ENCODE measurements around the gene BABAM2. TPM values are rescaled to one million over a fixed set of nuclear protein-coding genes. Genes with fewer than 3 reads are reported as not detected.

Gene BABAM2
- total and polyA plus RNA-seq, 9 of the 15 experiments (the other 6 are each of a cell fraction or from before 2014, with no cell fraction given) = 10.9 to 37.4 (median 25.6) TPM

DNA sequence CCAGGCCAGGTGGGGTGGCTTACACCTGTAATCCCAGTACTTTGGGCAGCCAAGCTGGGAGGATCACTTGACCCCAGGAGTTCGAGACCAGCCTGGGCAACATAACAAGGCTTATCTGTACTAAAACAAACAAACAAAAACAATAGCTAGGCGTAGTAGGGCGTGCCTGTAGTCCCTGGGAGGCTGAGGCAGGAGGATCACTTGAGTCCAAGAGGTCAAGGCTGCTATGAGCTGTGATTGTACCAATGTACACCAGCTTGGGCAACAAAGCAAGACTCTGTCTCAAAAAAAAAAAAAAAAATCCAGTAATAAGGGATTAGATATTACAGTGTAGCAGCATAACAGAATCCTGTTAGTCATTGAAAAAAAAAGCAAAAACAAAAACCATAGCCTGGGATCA is 279.0 kb downstream of the BABAM2 start:
- POLR2A ChIA-PET = no interaction called here
- intact Hi-C loops (cut with micrococcal nuclease) (no loop called here), in situ Hi-C loops (cut with MboI) (loop anchor here (10.0 kb wide), 1 partner anchor 235 kb away; no protein-coding TSS in a partner anchor)
- Histone ChIP-seq H3K9ac (ENCODE audit: insufficient read depth in 1 of 2, low read depth in 2 of 2, low read length in 2 of 2) (no peak overlapping the region), H4K20me1 (replicated peaks; ENCODE audit: control insufficient read depth, insufficient read depth, low read length) (no peaks in the 10 kb centered on the region), H3K4me1 (replicated peaks in 1 of 2; ENCODE audit: control insufficient read depth in 2 of 2, insufficient read depth in 2 of 2, low read length in 2 of 2) (no peaks in the 10 kb centered on the region), H3K27me3 (ENCODE audit: control insufficient read depth in 2 of 2, insufficient read depth in 2 of 2, low read length in 2 of 2) (no peaks in the 10 kb centered on the region), H3K4me3 (no peak overlapping the region), H3K9me3 (replicated peaks; ENCODE audit: control insufficient read depth, insufficient read depth, low read depth, low read length) (no peaks in the 10 kb centered on the region), H3K9me1 (ENCODE audit: control insufficient read depth, insufficient read depth, low read length) (no peaks in the 10 kb centered on the region), H3K36me3 (ENCODE audit: control insufficient read depth, insufficient read depth, low read length) (no peaks in the 10 kb centered on the region), H3K27ac (ENCODE audit: extremely low read depth, low read depth, low read length) (no peak overlapping the region), H3K4me2 (ENCODE audit: insufficient read depth, low read length) (no peak overlapping the region), H3K79me2 (ENCODE audit: control insufficient read depth, insufficient read depth, low read length) (no peaks in the 10 kb centered on the region), H2AFZ (ENCODE audit: low read depth, low read length) (no peak overlapping the region)
- DNase-seq (ENCODE audit: extremely low read depth in 1 of 4, low spot score in 3 of 4) (no peak), ATAC-seq (no peak), FAIRE-seq (no peak)
- 18% methylated on average over 3 of the region's 3 CpGs for WGBS (ENCODE audit: insufficient coverage, low coverage, missing lambda C conversion rate)
- TF ChIP-seq EGR1 (conservative IDR thresholded peaks at IDR 0.05) (no peak), SREBF1 (IDR thresholded peaks at IDR 0.05; ENCODE audit: borderline replicate concordance, low read depth, low read length) (no peak), PRMT5 (CRISPR knock-in tag; IDR thresholded peaks at IDR 0.05) (no peak), NFE2L1 (tag; IDR thresholded peaks at IDR 0.05; ENCODE audit: borderline replicate concordance, low read depth) (no peak)
- CTCF ChIA-PET (ENCODE audit: low intra/inter-chr PET ratio) = no interaction called here
- BruUV-seq (replicated peaks) = no TSS peak

- Histone ChIP-seq H3K9me3 (replicated peaks; ENCODE audit: control insufficient read depth, insufficient read depth, low read depth, low read length) (no peaks in the 10 kb centered on the region), H3K9me1 (ENCODE audit: control insufficient read depth, insufficient read depth, low read length) (no peaks in the 10 kb centered on the region), H3K27me3 (ENCODE audit: control insufficient read depth in 2 of 2, insufficient read depth in 2 of 2, low read length in 2 of 2) (no peaks in the 10 kb centered on the region), H4K20me1 (replicated peaks; ENCODE audit: control insufficient read depth, insufficient read depth, low read length) (no peaks in the 10 kb centered on the region), H3K4me1 (replicated peaks in 1 of 2; ENCODE audit: control insufficient read depth in 2 of 2, insufficient read depth in 2 of 2, low read length in 2 of 2) (no peaks in the 10 kb centered on the region), H3K4me3 (no peak overlapping the region), H3K4me2 (ENCODE audit: insufficient read depth, low read length) (no peak overlapping the region), H3K9ac (ENCODE audit: insufficient read depth in 1 of 2, low read depth in 2 of 2, low read length in 2 of 2) (no peak overlapping the region), H2AFZ (ENCODE audit: low read depth, low read length) (no peak overlapping the region), H3K36me3 (ENCODE audit: control insufficient read depth, insufficient read depth, low read length) (no peaks in the 10 kb centered on the region), H3K27ac (ENCODE audit: extremely low read depth, low read depth, low read length) (no peak overlapping the region), H3K79me2 (ENCODE audit: control insufficient read depth, insufficient read depth, low read length) (no peaks in the 10 kb centered on the region)
- intact Hi-C loops (cut with micrococcal nuclease) = no loop called here
- FAIRE-seq (no peak), ATAC-seq (no peak), DNase-seq (ENCODE audit: extremely low read depth in 1 of 4, low spot score in 3 of 4) (no peak)
- ChIA-PET POLR2A (interaction anchor here (1.0 kb wide), 1 partner anchor 10 kb away, joined by 3 read pairs; no protein-coding TSS in a partner anchor), CTCF (ENCODE audit: low intra/inter-chr PET ratio) (no interaction called here)
- in situ Hi-C loops (cut with MboI) = no loop called here
- BruUV-seq (replicated peaks) = no TSS peak
- 23% methylated on average over 9 of the region's 9 CpGs for WGBS (ENCODE audit: insufficient coverage, low coverage, missing lambda C conversion rate)
- TF ChIP-seq ZNF589 (CRISPR knock-in tag; IDR thresholded peaks at IDR 0.05; ENCODE audit: low read depth) (no peak), HNRNPL (IDR thresholded peaks at IDR 0.05; ENCODE audit: low read depth, low read length) (no peak), ZNF24 (IDR thresholded peaks at IDR 0.05) (no peak), HIVEP1 (CRISPR knock-in tag; IDR thresholded peaks at IDR 0.05) (no peak), ETV5 (CRISPR knock-in tag; IDR thresholded peaks at IDR 0.05; ENCODE audit: low read depth) (no peak)
These were observed 281.8 kb downstream of the BABAM2 start for GRCh38 chr2:28172114-28172898.
